ENCODE results near the gene FSD1.
"Not testable (repeated sequence)": the region's sequence is repeated elsewhere in the genome, so short reads cannot be mapped to it uniquely, and the experiment has no call there.

Gene FSD1

GRCh38 chr19:4320419-4320818, 16.0 kb downstream of the FSD1 start:
- no peak for DNase-seq

- DNase-seq: no peak
Observed at GRCh38 chr19:4322942-4323665, 18.7 kb downstream of the FSD1 start.

GRCh38 chr19:4323692-4324091, 19.3 kb downstream of the FSD1 start:
- DNase-seq: no peak

- no peak for DNase-seq
Observed at GRCh38 chr19:4324228-4324627, 19.8 kb downstream of the FSD1 start.

- DNase-seq: no peak
Observed at GRCh38 chr19:4326215-4326836, 21.9 kb downstream of the FSD1 start.

GRCh38 chr19:4326837-4327251, 22.4 kb downstream of the FSD1 start:
- no peak for DNase-seq

- no peak for DNase-seq
Observed at GRCh38 chr19:4327252-4327876, 23.0 kb downstream of the FSD1 start.

- no peak for DNase-seq
Observed at GRCh38 chr19:4327877-4328242, 23.5 kb downstream of the FSD1 start.

GRCh38 chr19:4328243-4328990, 24.0 kb downstream of the FSD1 start:
- DNase-seq: no peak

- not testable (repeated sequence) for DNase-seq
Observed at GRCh38 chr19:4328991-4329681, 24.7 kb downstream of the FSD1 start.

- no peak for DNase-seq
Observed at GRCh38 chr19:4329858-4330257, 25.5 kb downstream of the FSD1 start.

- DNase-seq: no peak
Observed at GRCh38 chr19:4334929-4335570, 30.7 kb downstream of the FSD1 start.

- no peak for DNase-seq
Observed at GRCh38 chr19:4337906-4338440, 33.6 kb downstream of the FSD1 start.

- no peak for DNase-seq
Observed at GRCh38 chr19:4338441-4339355, 34.3 kb downstream of the FSD1 start, which contains the start of gene STAP2. TSS of gene STAP2 (minus strand) at chr19:4338827. CDS start at chr19:4338753, 74 bp downstream.

GRCh38 chr19:4342314-4342614, 37.9 kb downstream of the FSD1 start:
- no peak for DNase-seq

GRCh38 chr19:4342615-4343369, 38.4 kb downstream of the FSD1 start:
- DNase-seq: peak; percentile 99

- DNase-seq: peak; percentile 53
Observed at GRCh38 chr19:4343370-4344307, 39.2 kb downstream of the FSD1 start, which contains the start of gene MPND. TSS of gene MPND (plus strand) at chr19:4343562. CDS start at chr19:4343594, 32 bp downstream.

- no peak for DNase-seq
Observed at GRCh38 chr19:4345342-4346019, 41.1 kb downstream of the FSD1 start.

Measured in NCI-H1694 treated with DMSO at 0.1 percent for 48 hours (cell line).